H1 (cell line): Measurements from ENCODE around the gene SPAAR. TPM values are rescaled to one million over a fixed set of nuclear protein-coding genes. Genes with fewer than 3 reads are reported as not detected.

Experiments
- ASH2L ChIP-seq: fragments of 200-600, 300-600 bp; sonication (generic); IDR thresholded peaks from one replicate; pipeline ENCODE4 v1.7.1; 2017; ENCODE audit warnings: low read length
- ATF2 ChIP-seq: IDR thresholded peaks from 2 replicates; pipeline ENCODE4 v1.6.1; 2012; ENCODE audit warnings: low read length, inconsistent platforms
- BACH1 ChIP-seq: IDR thresholded peaks from 2 replicates; pipeline ENCODE4 v1.6.1; 2012; ENCODE audit warnings: low read length, improper control_type of control experiment
- BRCA1 ChIP-seq: IDR thresholded peaks from 2 replicates; pipeline ENCODE4 v1.6.1; 2012; ENCODE audit warnings: low read depth, low read length, improper control_type of control experiment
- KDM1A ChIP-seq: fragments of 200-600, 300-600 bp; sonication (generic); IDR thresholded peaks from 2 replicates; pipeline ENCODE4 v1.7.1; 2016; ENCODE audit warnings: mild to moderate bottlenecking, low read length, borderline replicate concordance
- NANOG ChIP-seq: IDR thresholded peaks from 2 replicates; pipeline ENCODE4 v1.6.1; 2011; ENCODE audit warnings: low read length, low read depth, mild to moderate bottlenecking, inconsistent platforms; ENCODE audit not compliant: insufficient read depth, poor library complexity, severe bottlenecking
- RBBP5 ChIP-seq: IDR thresholded peaks from 2 replicates; pipeline ENCODE4 v1.7.1; 2012; ENCODE audit warnings: low read depth, mild to moderate bottlenecking, inconsistent platforms, low read length, moderate library complexity, borderline replicate concordance
- polyA plus RNA-seq, 7 experiments: library from polyadenylated mRNA; depleted of rRNA in 3 of 7; stranded (reverse) in 5 of 7; unstranded in 2 of 7; fragments of >200 nt in 5 of 7; fragments of 200-250 nt in 2 of 7; gene quantifications; 1 replicate in 5 of 7; 2 replicates in 1 of 7; 4 replicates in 1 of 7; pipeline versions ENCODE4 v1.2.1 to v1.2.3, GENCODE V29; 2011 to 2013; ENCODE audit warnings: missing spikeins in 2 of 7, mixed read lengths in 2 of 7
- total RNA-seq: library from RNA; stranded (reverse); fragmentation: NEBNext Ultra II Directional; extraction: Animal tissue kit (Norgen Biotek cat#: 25700); gene quantifications from 2 replicates; pipeline ENCODE4 v1.2.1, GENCODE V29; 2021

Gene SPAAR
- total and polyA plus RNA-seq, 2 of the 8 experiments (the other 6 are each of a cell fraction or from before 2014, with no cell fraction given) = 0.27 TPM; not detected in 1

- TF ChIP-seq BRCA1 (no peak), KDM1A (no peak), ATF2 (no peak), ASH2L (no peak), RBBP5 (no peak), NANOG (no peak), BACH1 (no peak)
These were observed 10.3 kb upstream of the SPAAR start (continued) for GRCh38 chr9:35899021-35899420.
